A673 (cell line): ENCODE results near the gene MAP2K3. TPM values are rescaled to one million over a fixed set of nuclear protein-coding genes. Genes with fewer than 3 reads are reported as not detected.
A peak's percentile ranks its signal among the peaks of the same experiment; 100 is the strongest.

Experiments
- BruUV-seq: library from RNA; stranded (reverse); fragments of 400-500 nt; replicated peaks from 2 replicates; lab custom pipeline; 2021; lab: Mats Ljungman, UMichigan
- CTCF ChIA-PET: fragments of 300-600 bp; sonication (Branson Sonifier 250); formaldehyde crosslinking; loops from one replicate; lab custom pipeline; 2022; ENCODE audit warnings: antibody characterized with exemption; lab: Charles Lee
- POLR2A ChIA-PET: fragments of 300-600 bp; sonication (Branson Sonifier 250); formaldehyde crosslinking; loops from one replicate; lab custom pipeline; 2022; ENCODE audit warnings: antibody characterized with exemption; ENCODE audit not compliant: low non-redundant PET; lab: Charles Lee
- DNase-seq: peaks from one replicate; pipeline ENCODE4 v3.0.0-alpha.2; 2015; ENCODE audit warnings: low spot score
- H3K27ac ChIP-seq: fragments of 200-600 bp; sonication (generic); 2 replicates; pipeline ENCODE4 v1.5.1; 2016; ENCODE audit warnings: mixed run types, low read depth, mild to moderate bottlenecking, mixed read lengths, antibody characterized with exemption, low read length; ENCODE audit not compliant: poor library complexity, severe bottlenecking
- H3K27me3 ChIP-seq: fragments of 200-600 bp; sonication (generic); replicated peaks from 2 replicates; pipeline ENCODE4 v1.6.1; 2017; ENCODE audit warnings: mixed run types, low read depth, mild to moderate bottlenecking, mixed read lengths, antibody characterized with exemption, low read length; ENCODE audit not compliant: insufficient read depth, poor library complexity
- H3K36me3 ChIP-seq: fragments of 200-600 bp; sonication (generic); 2 replicates; pipeline ENCODE4 v1.6.1; 2016; ENCODE audit warnings: mixed run types, mild to moderate bottlenecking, mixed read lengths, antibody characterized with exemption, low read length; ENCODE audit not compliant: insufficient read depth, poor library complexity, severe bottlenecking
- H3K4me1 ChIP-seq: fragments of 200-600 bp; sonication (generic); 2 replicates; pipeline ENCODE4 v1.6.1; 2017; ENCODE audit warnings: mixed run types, mild to moderate bottlenecking, mixed read lengths, antibody characterized with exemption, low read length; ENCODE audit not compliant: insufficient read depth, poor library complexity, severe bottlenecking
- H3K4me3 ChIP-seq: fragments of 200-600 bp; sonication (generic); 2 replicates; pipeline ENCODE4 v1.5.1; 2016; ENCODE audit warnings: low read depth, mixed run types, mild to moderate bottlenecking, mixed read lengths, low read length; ENCODE audit not compliant: poor library complexity, severe bottlenecking
- H3K9me3 ChIP-seq: fragments of 200-600 bp; sonication (generic); 2 replicates; pipeline ENCODE4 v1.6.1; 2016; ENCODE audit warnings: mixed run types, low read depth, mild to moderate bottlenecking, mixed read lengths, antibody characterized with exemption, low read length; ENCODE audit not compliant: poor library complexity, severe bottlenecking
- CTCF ChIP-seq: fragments of 300-800, 200-600 bp; sonication (generic); conservative IDR thresholded peaks from 2 replicates; pipeline ENCODE4 v1.5.1; 2017; ENCODE audit warnings: low read depth, mild to moderate bottlenecking, antibody characterized with exemption, low read length, moderate library complexity, mixed read lengths
- EZH2 ChIP-seq: fragments of 200-600 bp; sonication (generic); IDR thresholded peaks from 2 replicates; pipeline ENCODE4 v1.6.1; 2017; ENCODE audit warnings: borderline replicate concordance, low read depth, mild to moderate bottlenecking, mixed read lengths, antibody characterized with exemption, low read length; ENCODE audit not compliant: poor library complexity, severe bottlenecking
- intact Hi-C: fragments of 100-400 bp; cut with micrococcal nuclease; formaldehyde crosslinking; loops from one replicate; pipeline ENCODE4 v1.10.0; 2022; ENCODE audit not compliant: unreplicated experiment
- total RNA-seq: library from RNA; stranded (reverse); gene quantifications from 2 replicates; pipeline ENCODE4 v1.2.3, GENCODE V29; 2021

MAP2K3 gene
- total RNA-seq, 1 experiment from 2014 or later: 44.0 TPM

- no peak for DNase-seq
- ChIA-PET POLR2A (no interaction called here), CTCF (interaction anchor here (0.8 kb wide), 1 partner anchor 229 kb away, joined by 4 read pairs; no protein-coding TSS in a partner anchor)
- Histone ChIP-seq H3K9me3 (no peaks in the 10 kb centered on the region), H3K4me3 (no peak overlapping the region), H3K4me1 (peaks cover 26% of the 10 kb centered on the region), H3K27me3 (no peaks in the 10 kb centered on the region), H3K27ac (no peak overlapping the region), H3K36me3 (no peaks in the 10 kb centered on the region)
- no TSS peak for BruUV-seq
- intact Hi-C loops: loop anchor here (5.0 kb wide), 1 partner anchor 174 kb away; no protein-coding TSS in a partner anchor
- TF ChIP-seq EZH2: no peak
- no peak for TF ChIP-seq CTCF
Measured at GRCh38 chr17:21282850-21283249, 1.7 kb upstream of the MAP2K3 start.

GRCh38 chr17:21283482-21284318 is 811 bp upstream of the MAP2K3 start:
- no peak overlapping the region for H3K27ac ChIP-seq
- CTCF ChIA-PET: no interaction called here
- no peak for DNase-seq

More at GRCh38 chr17:21283482-21284318, 811 bp upstream of the MAP2K3 start:
- H3K9me3 ChIP-seq: no peaks in the 10 kb centered on the region
- intact Hi-C loops: loop anchor here (2.0 to 5.0 kb wide), 2 partner anchors 174 to 241 kb away; partner anchors contain the start of gene USP22
- H3K36me3 ChIP-seq: no peaks in the 10 kb centered on the region
- peaks cover 34% of the 10 kb centered on the region for H3K4me1 ChIP-seq
- POLR2A ChIA-PET: no interaction called here
- no peaks in the 10 kb centered on the region for H3K27me3 ChIP-seq
- peak overlapping the region; percentile 88 for H3K4me3 ChIP-seq
- TF ChIP-seq CTCF (no peak), EZH2 (no peak)
- BruUV-seq: no TSS peak
